MCF 10A (cell line): ENCODE results near the gene ZNF75A. TPM values are rescaled to one million over a fixed set of nuclear protein-coding genes. Genes with fewer than 3 reads are reported as not detected.

Experiments
- BruUV-seq: library from RNA; stranded (reverse); fragments of 400-500 nt; replicated peaks from 2 replicates; lab custom pipeline; 2021; lab: Mats Ljungman, UMichigan
- CTCF ChIA-PET: fragments of 300-600 bp; sonication (Branson Sonifier 250); formaldehyde crosslinking; extraction: SDS; loops from one replicate; lab custom pipeline; 2021; ENCODE audit warnings: antibody characterized with exemption, inconsistent platforms; lab: Yijun Ruan, JAX
- POLR2A ChIA-PET: fragments of 300-600, 350-650 bp; sonication (Branson Sonifier 250); formaldehyde crosslinking; extraction: SDS; loops from one replicate; lab custom pipeline; 2020; ENCODE audit warnings: antibody characterized with exemption, inconsistent platforms; lab: Yijun Ruan, JAX
- DNase-seq: peaks from one replicate; pipeline ENCODE4 v3.0.0-alpha.2; 2018; ENCODE audit not compliant: unreplicated experiment
- H3K27ac Mint-ChIP-seq: one replicate; pipeline ENCODE4 v1.8.0; 2022; ENCODE audit warnings: mild to moderate bottlenecking, low read depth, mixed read lengths; ENCODE audit not compliant: unreplicated experiment
- H3K27me3 Mint-ChIP-seq: one replicate; pipeline ENCODE4 v1.8.0; 2022; ENCODE audit warnings: mixed read lengths; ENCODE audit not compliant: insufficient read depth, unreplicated experiment
- H3K36me3 Mint-ChIP-seq: one replicate; pipeline ENCODE4 v1.8.0; 2022; ENCODE audit warnings: mild to moderate bottlenecking, moderate library complexity, mixed read lengths; ENCODE audit not compliant: insufficient read depth, unreplicated experiment
- H3K4me1 Mint-ChIP-seq: one replicate; pipeline ENCODE4 v1.8.0; 2022; ENCODE audit warnings: mixed read lengths; ENCODE audit not compliant: insufficient read depth, unreplicated experiment
- H3K4me3 Mint-ChIP-seq: one replicate; pipeline ENCODE4 v1.8.0; 2022; ENCODE audit warnings: mild to moderate bottlenecking, moderate library complexity, mixed read lengths; ENCODE audit not compliant: unreplicated experiment
- H3K9me3 Mint-ChIP-seq: one replicate; pipeline ENCODE4 v1.8.0; 2022; ENCODE audit warnings: mixed read lengths; ENCODE audit not compliant: unreplicated experiment
- intact Hi-C: fragments of 100-400 bp; cut with micrococcal nuclease; formaldehyde crosslinking; loops from 2 replicates; pipeline ENCODE4 v1.14.1; 2022
- total RNA-seq: library from RNA; stranded (reverse); gene quantifications from 2 replicates; pipeline ENCODE4 v1.2.3, GENCODE V29; 2022
- TF ChIP-seq, protein P1 (sequence below): fragments of 200-600 bp; IDR thresholded peaks from one replicate; pipeline ENCODE4 v1.8.0; 2022; ENCODE audit warnings: antibody characterized with exemption, mild to moderate bottlenecking; ENCODE audit not compliant: unreplicated experiment

The ZNF75A gene
- total RNA-seq, 1 experiment from 2014 or later = 28.2 TPM

DNA sequence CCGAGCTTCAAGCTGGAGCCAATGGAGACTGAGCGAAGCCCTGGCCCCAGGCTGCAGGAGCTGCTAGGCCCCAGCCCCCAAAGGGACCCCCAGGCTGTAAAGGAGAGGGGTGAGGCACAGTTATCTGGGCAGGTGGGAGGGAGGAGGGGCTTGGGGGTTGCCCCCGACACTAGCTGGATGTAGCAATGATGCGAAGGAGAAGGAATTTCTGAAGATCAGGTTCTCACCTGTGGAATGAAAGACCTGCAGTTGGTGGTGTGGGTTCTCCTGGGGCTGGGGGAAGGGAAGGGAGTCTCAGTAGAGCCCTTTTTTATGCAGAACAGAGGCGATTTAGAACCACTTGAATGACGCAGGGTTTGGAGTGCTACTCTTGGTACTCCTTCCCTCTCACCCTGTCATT is 20.2 kb upstream of the ZNF75A start:
- H3K9me3 Mint-ChIP-seq = no peaks in the 10 kb centered on the region
- no peak overlapping the region for H3K27ac Mint-ChIP-seq
- DNase-seq = no peak
- intact Hi-C loops = no loop called here
- ChIA-PET POLR2A (interaction anchor here (1.4 to 11.6 kb wide), 6 partner anchors 20 to 216 kb away, joined by 4 to 161 read pairs (median 30); partner anchors contain the start of genes CLUAP1, TIGD7, ZNF174 and ZNF200), CTCF (interaction anchor here (0.9 kb wide), 1 partner anchor 13 kb away, joined by 3 read pairs; no protein-coding TSS in a partner anchor)
- BruUV-seq = no TSS peak
- H3K27me3 Mint-ChIP-seq = no peaks in the 10 kb centered on the region
- peak overlapping the region; percentile 96 for H3K4me3 Mint-ChIP-seq
- TF ChIP-seq, protein P1, sequence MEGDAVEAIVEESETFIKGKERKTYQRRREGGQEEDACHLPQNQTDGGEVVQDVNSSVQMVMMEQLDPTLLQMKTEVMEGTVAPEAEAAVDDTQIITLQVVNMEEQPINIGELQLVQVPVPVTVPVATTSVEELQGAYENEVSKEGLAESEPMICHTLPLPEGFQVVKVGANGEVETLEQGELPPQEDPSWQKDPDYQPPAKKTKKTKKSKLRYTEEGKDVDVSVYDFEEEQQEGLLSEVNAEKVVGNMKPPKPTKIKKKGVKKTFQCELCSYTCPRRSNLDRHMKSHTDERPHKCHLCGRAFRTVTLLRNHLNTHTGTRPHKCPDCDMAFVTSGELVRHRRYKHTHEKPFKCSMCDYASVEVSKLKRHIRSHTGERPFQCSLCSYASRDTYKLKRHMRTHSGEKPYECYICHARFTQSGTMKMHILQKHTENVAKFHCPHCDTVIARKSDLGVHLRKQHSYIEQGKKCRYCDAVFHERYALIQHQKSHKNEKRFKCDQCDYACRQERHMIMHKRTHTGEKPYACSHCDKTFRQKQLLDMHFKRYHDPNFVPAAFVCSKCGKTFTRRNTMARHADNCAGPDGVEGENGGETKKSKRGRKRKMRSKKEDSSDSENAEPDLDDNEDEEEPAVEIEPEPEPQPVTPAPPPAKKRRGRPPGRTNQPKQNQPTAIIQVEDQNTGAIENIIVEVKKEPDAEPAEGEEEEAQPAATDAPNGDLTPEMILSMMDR = no peak
- H3K36me3 Mint-ChIP-seq = peaks cover 66% of the 10 kb centered on the region
- no peaks in the 10 kb centered on the region for H3K4me1 Mint-ChIP-seq

DNA sequence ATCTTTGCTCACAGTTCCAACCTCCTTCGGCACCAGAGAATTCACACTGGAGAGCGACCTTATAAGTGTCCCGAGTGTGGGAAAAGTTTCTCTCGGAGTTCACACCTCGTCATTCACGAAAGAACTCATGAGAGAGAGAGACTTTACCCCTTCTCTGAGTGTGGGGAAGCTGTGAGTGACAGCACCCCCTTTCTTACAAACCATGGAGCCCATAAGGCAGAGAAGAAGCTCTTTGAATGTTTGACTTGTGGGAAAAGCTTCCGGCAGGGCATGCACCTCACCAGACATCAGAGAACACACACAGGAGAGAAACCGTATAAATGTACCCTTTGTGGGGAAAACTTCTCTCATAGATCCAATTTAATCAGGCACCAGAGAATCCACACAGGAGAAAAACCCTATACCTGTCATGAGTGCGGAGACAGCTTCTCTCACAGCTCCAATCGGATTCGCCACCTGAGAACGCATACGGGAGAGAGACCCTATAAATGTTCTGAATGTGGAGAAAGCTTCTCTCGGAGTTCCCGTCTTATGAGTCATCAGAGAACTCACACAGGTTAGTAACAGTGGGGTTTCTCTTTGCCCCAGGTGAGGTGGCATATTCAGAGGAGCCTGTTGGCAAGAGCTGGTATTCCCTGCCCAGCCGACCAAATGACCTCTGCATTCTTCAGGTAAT is 15.2 kb upstream of the ZNF75A start:
- no peak overlapping the region for H3K27ac Mint-ChIP-seq

DNA sequence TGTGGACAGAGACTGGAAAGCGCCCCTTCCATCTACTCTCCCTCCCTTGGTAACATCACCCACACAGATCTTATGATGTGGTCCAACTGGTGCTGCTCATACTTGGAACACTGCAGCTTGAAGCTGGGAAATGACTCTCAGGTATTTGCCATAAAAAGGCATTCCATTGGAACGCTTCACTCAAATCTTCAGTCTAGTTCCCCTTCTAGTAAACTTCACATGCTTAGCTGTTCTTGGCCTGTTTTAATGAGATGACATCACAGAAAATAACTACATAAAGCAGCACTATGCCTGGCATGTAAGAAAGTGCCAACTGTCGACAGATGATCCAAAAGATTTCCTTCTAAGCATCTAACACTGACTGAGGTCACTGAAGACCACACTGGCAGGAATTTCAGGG is 12.7 kb upstream of the ZNF75A start:
- POLR2A ChIA-PET = interaction anchor here (1.3 kb wide), 1 partner anchor 9 kb away, joined by 10 read pairs; the partner anchor contains the start of gene ZNF263
- Mint-ChIP-seq H3K9me3 (peaks cover 12% of the 10 kb centered on the region), H3K27ac (no peak overlapping the region)

More for the DNA sequence above, 15.2 kb upstream of the ZNF75A start:
- ChIA-PET CTCF (interaction anchor here (0.6 to 0.8 kb wide), 3 partner anchors 26 to 160 kb away, joined by 3 read pairs; no protein-coding TSS in a partner anchor), POLR2A (interaction anchor here (0.5 to 1.5 kb wide), 3 partner anchors 8 to 26 kb away, joined by 3 to 4 read pairs (median 3); no protein-coding TSS in a partner anchor)
- H3K9me3 Mint-ChIP-seq = no peaks in the 10 kb centered on the region
- intact Hi-C loops = no loop called here
- no peak overlapping the region for H3K4me3 Mint-ChIP-seq
- H3K36me3 Mint-ChIP-seq = peaks cover 87% of the 10 kb centered on the region
- TF ChIP-seq, protein P1 = no peak
- H3K4me1 Mint-ChIP-seq = no peaks in the 10 kb centered on the region
- DNase-seq = no peak
- no peaks in the 10 kb centered on the region for H3K27me3 Mint-ChIP-seq
- BruUV-seq = no TSS peak

DNA sequence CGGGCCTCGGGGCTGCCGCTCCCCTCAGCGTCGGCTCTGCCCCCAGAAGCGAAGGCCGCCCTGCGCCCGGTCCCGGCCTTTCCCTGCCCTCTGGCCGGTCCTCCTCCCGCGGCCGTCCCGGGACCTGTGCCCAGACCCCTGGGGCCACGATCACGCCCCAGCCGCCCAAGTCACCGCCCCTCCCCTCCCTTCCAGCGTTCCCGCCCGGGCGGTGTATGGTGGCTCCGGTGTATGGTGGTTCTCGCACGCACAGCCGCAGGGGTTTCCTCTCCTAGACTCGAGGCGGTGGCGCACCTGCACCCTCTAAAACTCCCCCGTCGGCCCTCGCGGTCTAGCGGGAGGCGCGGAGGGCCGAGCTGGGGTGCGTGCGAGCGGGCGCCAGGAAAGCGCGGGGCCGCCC is 10.1 kb upstream of the ZNF75A start:
- DNase-seq = no peak
- POLR2A ChIA-PET = interaction anchor here (1.6 kb wide), 1 partner anchor 11 kb away, joined by 7 read pairs; no protein-coding TSS in a partner anchor
- H3K9me3 Mint-ChIP-seq = peaks cover 22% of the 10 kb centered on the region
- peaks cover 59% of the 10 kb centered on the region for H3K36me3 Mint-ChIP-seq
- CTCF ChIA-PET = interaction anchor here (0.6 kb wide), 1 partner anchor 155 kb away, joined by 3 read pairs; no protein-coding TSS in a partner anchor
- no peaks in the 10 kb centered on the region for H3K4me1 Mint-ChIP-seq
- no TSS peak for BruUV-seq
- intact Hi-C loops = no loop called here
- H3K4me3 Mint-ChIP-seq = no peak overlapping the region
- TF ChIP-seq, protein P1 = no peak
- no peak overlapping the region for H3K27ac Mint-ChIP-seq
- no peaks in the 10 kb centered on the region for H3K27me3 Mint-ChIP-seq

More for the DNA sequence above, 12.7 kb upstream of the ZNF75A start:
- TF ChIP-seq, protein P1 = no peak
- no peaks in the 10 kb centered on the region for H3K27me3 Mint-ChIP-seq
- no peak overlapping the region for H3K4me3 Mint-ChIP-seq
- intact Hi-C loops = no loop called here
- H3K4me1 Mint-ChIP-seq = no peaks in the 10 kb centered on the region
- peaks cover 79% of the 10 kb centered on the region for H3K36me3 Mint-ChIP-seq
- DNase-seq = no peak
- CTCF ChIA-PET = interaction anchor here (0.6 kb wide), 1 partner anchor 164 kb away, joined by 3 read pairs; no protein-coding TSS in a partner anchor
- BruUV-seq = no TSS peak
